ENCODE results near the gene DGLUCY. TPM values are rescaled to one million over a fixed set of nuclear protein-coding genes. Genes with fewer than 3 reads are reported as not detected.
"Not testable (repeated sequence)": the region's sequence is repeated elsewhere in the genome, so short reads cannot be mapped to it uniquely, and the experiment has no call there.

The DGLUCY gene
- total RNA-seq, 1 donor from 2014 or later = 59.2 TPM

- no peak for TF ChIP-seq CTCF (IDR thresholded peaks at IDR 0.05)
- H3K4me3 ChIP-seq = no peak overlapping the region
- H3K9me3 ChIP-seq = peaks cover 0 to 5% of the 10 kb centered on the region in 2 donors
- no peaks in the 10 kb centered on the region for H3K36me3 ChIP-seq
- intact Hi-C loops (cut with DNase I) = no loop called here
- no peaks in the 10 kb centered on the region for H3K27me3 ChIP-seq
- H3K27ac ChIP-seq = peak overlapping the region in 1 of 2 donors; percentile 22
- H3K4me1 ChIP-seq = no peaks in the 10 kb centered on the region
- DNase-seq (ENCODE audit: low spot score in 2 of 2) = no peak
These were observed 129.2 kb downstream of the DGLUCY start for GRCh38 chr14:91243074-91243471.

- DNase-seq (ENCODE audit: low spot score in 2 of 2) = no peak
- intact Hi-C loops (cut with DNase I) = no loop called here
These were observed 130.6 kb downstream of the DGLUCY start, which contains the start of gene GPR68 for GRCh38 chr14:91244501-91244901. TSS of gene GPR68 (minus strand) at chr14:91244704. CDS start at chr14:91235050, 9,654 bp downstream.

GRCh38 chr14:91245029-91245428 lies 131.2 kb downstream of the DGLUCY start:
- no peaks in the 10 kb centered on the region for H3K27me3 ChIP-seq
- intact Hi-C loops (cut with DNase I) = no loop called here
- no peaks in the 10 kb centered on the region for H3K36me3 ChIP-seq
- peak overlapping the region in 1 of 2 donors; percentile 9 for H3K4me3 ChIP-seq
- TF ChIP-seq CTCF (IDR thresholded peaks at IDR 0.05) = no peak
- H3K27ac ChIP-seq = no peak overlapping the region
- DNase-seq (ENCODE audit: low spot score in 2 of 2) = no peak
- H3K4me1 ChIP-seq = no peaks in the 10 kb centered on the region
- no peaks in the 10 kb centered on the region for H3K9me3 ChIP-seq

More at GRCh38 chr14:91244501-91244901, 130.6 kb downstream of the DGLUCY start, which contains the start of gene GPR68:
- Histone ChIP-seq H3K36me3 (no peaks in the 10 kb centered on the region), H3K4me1 (no peaks in the 10 kb centered on the region), H3K27me3 (no peaks in the 10 kb centered on the region), H3K4me3 (peak within 1 kb of the TSS in 1 of 2 donors; percentile 9), H3K9me3 (no peaks in the 10 kb centered on the region), H3K27ac (no peak within 1 kb of the TSS)
- TF ChIP-seq CTCF (IDR thresholded peaks at IDR 0.05) = no peak

- H3K27ac ChIP-seq = not testable (repeated sequence)
These were observed 131.7 kb downstream of the DGLUCY start for GRCh38 chr14:91245616-91246015.

GRCh38 chr14:91246051-91246852 lies 132.4 kb downstream of the DGLUCY start:
- H3K27ac ChIP-seq = no peak overlapping the region
- no peaks in the 10 kb centered on the region for H3K9me3 ChIP-seq
- intact Hi-C loops (cut with DNase I) = no loop called here
- no peak for TF ChIP-seq CTCF (IDR thresholded peaks at IDR 0.05)
- no peak for DNase-seq (ENCODE audit: low spot score in 2 of 2)
- H3K4me3 ChIP-seq = no peak overlapping the region
- no peaks in the 10 kb centered on the region for H3K4me1 ChIP-seq
- H3K27me3 ChIP-seq = no peaks in the 10 kb centered on the region
- H3K36me3 ChIP-seq = no peaks in the 10 kb centered on the region

More at GRCh38 chr14:91245616-91246015, 131.7 kb downstream of the DGLUCY start:
- DNase-seq (ENCODE audit: low spot score in 2 of 2); intact Hi-C loops (cut with DNase I); H3K9me3 ChIP-seq; H3K4me3 ChIP-seq; H3K36me3 ChIP-seq; H3K27me3 ChIP-seq; H3K4me1 ChIP-seq: not testable (repeated sequence)

- no peak overlapping the region for H3K27ac ChIP-seq
These were observed 136.2 kb downstream of the DGLUCY start for GRCh38 chr14:91249841-91250616.

More at GRCh38 chr14:91249841-91250616, 136.2 kb downstream of the DGLUCY start:
- Histone ChIP-seq H3K4me1 (peaks cover 4 to 5% of the 10 kb centered on the region in 2 donors), H3K36me3 (no peaks in the 10 kb centered on the region), H3K9me3 (no peaks in the 10 kb centered on the region), H3K27me3 (peaks cover 4% of the 10 kb centered on the region), H3K4me3 (no peak overlapping the region)
- TF ChIP-seq CTCF (IDR thresholded peaks at IDR 0.05) = no peak
- intact Hi-C loops (cut with DNase I) = no loop called here
- no peak for DNase-seq (ENCODE audit: low spot score in 2 of 2)

Data from ascending aorta (tissue), 2 donors.